ENCODE results near the gene PSD2.

Gene PSD2

DNA sequence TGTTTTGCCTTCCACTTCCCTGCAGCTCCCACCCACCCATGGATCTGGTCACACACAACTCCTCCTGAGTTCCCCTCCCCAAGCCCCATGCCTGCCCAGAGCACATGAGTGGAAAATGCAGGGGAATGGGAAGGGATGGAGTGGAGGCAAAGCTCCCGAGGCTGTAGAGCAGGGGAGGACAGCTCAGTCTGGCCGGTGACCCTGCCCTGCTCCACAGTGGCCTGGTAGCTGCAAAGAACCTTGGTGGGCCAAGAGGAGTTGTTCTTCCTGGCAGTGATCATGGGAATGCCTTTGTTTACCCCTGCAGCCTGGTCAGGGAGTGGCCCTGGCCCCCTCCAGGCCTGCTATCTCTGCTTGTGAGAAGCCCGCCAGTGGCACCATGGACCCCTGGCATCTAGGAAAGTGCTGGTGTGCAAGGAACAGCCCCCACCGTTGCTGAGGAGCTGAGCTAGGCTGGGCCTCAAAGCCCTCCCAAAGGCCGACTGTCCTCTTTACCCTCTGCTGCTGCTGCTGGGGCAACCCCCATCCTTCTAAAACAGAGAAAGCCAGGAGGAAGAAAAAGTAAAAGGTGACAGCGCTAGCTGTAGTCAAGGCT is 60.4 kb downstream of the PSD2 start:
- DNase-seq (ENCODE audit: low spot score): no peak

- no peak for DNase-seq (ENCODE audit: low spot score)
Measured at GRCh38 chr5:139856714-139857113, 61.1 kb downstream of the PSD2 start.

DNA sequence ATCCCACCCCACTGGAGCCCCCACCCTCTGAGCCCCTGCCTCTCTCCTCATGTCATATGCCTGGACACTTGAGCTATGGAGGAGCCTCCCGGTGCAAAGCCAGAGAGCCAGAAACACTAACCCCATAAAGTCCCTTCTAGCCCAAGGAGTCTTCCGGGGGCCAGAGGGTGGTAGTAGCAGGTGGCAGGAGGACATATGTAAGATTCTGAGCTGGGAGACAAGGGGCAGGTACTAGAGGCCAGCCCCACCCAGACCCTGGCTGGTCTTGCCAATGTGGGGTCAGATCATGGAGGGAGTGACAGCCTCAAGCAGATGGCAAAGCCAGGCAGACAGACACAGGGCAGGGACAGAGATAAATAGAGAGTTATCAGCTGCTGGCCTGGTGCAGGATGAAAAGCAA is 63.4 kb downstream of the PSD2 start:
- no peak for DNase-seq (ENCODE audit: low spot score)

GRCh38 chr5:139861021-139861888 is 65.6 kb downstream of the PSD2 start:
- DNase-seq (ENCODE audit: low spot score): no peak

GRCh38 chr5:139861889-139862207 is 66.2 kb downstream of the PSD2 start:
- DNase-seq (ENCODE audit: low spot score): no peak

GRCh38 chr5:139862313-139862712 is 66.7 kb downstream of the PSD2 start:
- DNase-seq (ENCODE audit: low spot score): no peak

- DNase-seq (ENCODE audit: low spot score): peak; percentile 61
Measured at GRCh38 chr5:139862803-139863202, 67.2 kb downstream of the PSD2 start.

- DNase-seq (ENCODE audit: low spot score): no peak
Measured at GRCh38 chr5:139863361-139863760, 67.8 kb downstream of the PSD2 start.

DNA sequence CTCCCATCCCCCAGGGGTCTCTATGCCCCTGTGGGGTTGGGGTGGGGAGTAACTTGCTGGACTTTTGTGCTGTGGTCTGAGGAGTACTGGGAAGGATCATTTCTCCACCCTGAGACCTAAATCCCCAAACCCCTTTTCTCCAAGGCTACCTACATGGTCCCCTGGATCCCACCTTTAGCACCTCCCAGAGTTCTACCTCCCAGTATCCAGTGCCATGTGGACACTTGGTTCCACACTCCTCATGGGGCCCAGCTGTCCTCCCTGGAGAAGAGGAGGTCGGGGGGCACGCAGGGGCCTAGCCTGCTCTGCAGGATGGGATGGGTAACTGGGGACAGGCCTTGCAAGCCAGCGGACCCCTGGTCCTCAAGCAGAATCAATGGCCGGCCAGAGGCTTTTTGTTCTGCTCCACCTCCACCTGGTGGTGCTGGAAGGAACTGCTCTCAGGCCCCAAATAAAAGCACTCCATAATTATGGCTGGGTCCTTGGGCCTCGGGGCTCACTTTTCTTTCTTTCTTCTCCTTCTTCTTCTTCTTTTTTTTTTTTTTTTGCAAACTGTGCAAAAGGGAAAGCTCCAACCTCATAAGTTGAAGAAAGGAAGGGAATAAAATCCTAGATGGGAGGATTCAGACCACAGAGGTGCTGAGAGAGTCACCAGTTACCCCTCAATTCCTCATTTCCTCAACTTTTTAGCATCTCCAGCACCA is 68.4 kb downstream of the PSD2 start:
- peak; percentile 90 for DNase-seq (ENCODE audit: low spot score)

DNA sequence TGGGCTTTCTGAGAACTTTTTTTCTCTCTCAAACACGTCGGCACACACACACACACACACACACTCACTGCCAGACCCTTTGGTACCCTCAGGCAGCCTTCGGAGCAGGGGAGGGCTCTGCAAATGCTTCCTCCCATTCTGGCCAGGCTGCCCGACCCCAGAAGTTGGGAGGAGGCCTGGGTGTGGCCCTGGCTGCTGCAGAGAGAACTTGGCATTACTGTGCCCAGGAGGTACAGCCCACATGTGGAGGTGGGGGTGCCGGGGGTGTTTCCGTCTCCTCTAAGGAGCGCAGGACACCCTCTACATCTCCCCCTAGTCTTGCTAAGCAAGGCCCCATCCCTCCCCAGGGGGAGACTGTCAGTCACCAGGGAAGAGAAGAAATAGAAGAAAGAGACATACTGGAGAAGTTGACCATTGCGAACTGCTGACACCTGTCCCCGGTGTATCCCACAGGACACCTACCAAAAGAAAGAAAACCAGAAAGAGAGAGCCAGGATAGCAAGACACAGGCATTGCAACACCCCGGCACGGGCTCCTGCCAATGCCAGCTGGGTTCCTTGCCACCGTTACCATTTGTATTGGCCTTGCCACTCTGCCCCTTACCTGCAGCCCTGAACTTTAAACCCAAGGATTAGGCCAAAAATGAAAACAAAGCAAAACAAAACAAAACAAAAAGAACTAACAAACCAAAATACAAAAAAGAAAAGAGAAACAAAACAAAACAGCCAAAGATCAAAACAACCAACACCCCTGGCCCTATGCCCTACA is 69.3 kb downstream of the PSD2 start:
- no peak for DNase-seq (ENCODE audit: low spot score)

- no peak for DNase-seq (ENCODE audit: low spot score)
Measured at GRCh38 chr5:139867109-139867508, 71.5 kb downstream of the PSD2 start.

GRCh38 chr5:139867581-139867980 is 72.0 kb downstream of the PSD2 start:
- DNase-seq (ENCODE audit: low spot score): no peak

DNA sequence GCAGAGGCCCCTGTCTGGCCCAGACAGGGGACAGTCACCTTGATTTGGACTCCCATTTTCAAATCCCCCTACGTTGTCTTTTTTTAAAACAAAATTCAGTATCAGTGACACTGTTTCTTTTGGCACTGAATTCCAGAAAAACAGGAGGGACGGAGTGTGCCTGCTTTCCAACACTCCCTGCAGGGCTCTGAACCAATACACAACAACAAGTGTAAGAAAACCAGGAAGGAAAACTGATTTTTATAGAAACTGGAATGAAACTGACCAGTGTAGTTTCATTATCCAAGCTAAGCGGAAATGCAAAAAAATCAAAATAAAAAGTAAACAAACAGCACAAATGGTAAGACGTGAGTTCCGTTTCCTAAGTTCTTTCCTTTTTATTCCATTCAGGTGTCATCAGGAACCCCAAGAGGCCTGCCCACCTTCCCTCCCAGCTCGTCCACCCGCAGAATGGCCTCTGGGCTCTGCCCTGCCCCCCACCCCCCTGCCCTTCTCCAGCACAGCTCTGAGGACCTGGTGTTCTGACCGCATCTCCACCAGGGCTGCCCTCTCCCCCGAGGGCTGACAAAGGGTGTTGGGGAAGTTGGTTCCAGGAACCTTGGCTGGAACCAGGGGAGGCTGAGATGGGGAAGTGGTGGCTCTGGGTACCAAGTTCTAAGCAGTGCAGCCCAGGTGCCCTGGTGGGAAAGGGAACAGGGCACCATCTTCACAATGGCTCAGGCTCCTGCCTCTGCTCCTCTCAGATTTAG is 73.6 kb downstream of the PSD2 start:
- no peak for DNase-seq (ENCODE audit: low spot score)

DNA sequence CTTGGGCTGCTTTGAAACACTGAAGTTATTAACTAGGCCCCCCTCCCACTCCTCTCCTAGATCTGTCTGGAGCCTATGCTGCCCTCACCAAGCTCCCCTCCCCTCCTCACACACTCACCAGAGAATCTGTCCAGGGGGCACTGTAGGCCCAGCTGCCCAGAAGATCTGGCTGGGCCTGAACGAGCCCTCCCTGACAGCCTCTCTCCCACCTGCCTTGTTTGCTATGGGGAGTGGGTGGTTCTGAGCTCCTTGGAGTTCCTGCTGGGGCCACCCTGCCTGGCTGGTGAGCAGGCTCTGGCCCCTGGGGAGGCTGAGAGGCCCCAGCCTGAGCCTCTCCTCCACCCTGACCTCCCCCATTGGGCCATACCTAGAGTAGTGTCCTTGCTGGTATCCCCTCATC is 75.1 kb downstream of the PSD2 start:
- DNase-seq (ENCODE audit: low spot score): no peak

- no peak for DNase-seq (ENCODE audit: low spot score)
Measured at GRCh38 chr5:139871614-139872013, 76.0 kb downstream of the PSD2 start.

DNA sequence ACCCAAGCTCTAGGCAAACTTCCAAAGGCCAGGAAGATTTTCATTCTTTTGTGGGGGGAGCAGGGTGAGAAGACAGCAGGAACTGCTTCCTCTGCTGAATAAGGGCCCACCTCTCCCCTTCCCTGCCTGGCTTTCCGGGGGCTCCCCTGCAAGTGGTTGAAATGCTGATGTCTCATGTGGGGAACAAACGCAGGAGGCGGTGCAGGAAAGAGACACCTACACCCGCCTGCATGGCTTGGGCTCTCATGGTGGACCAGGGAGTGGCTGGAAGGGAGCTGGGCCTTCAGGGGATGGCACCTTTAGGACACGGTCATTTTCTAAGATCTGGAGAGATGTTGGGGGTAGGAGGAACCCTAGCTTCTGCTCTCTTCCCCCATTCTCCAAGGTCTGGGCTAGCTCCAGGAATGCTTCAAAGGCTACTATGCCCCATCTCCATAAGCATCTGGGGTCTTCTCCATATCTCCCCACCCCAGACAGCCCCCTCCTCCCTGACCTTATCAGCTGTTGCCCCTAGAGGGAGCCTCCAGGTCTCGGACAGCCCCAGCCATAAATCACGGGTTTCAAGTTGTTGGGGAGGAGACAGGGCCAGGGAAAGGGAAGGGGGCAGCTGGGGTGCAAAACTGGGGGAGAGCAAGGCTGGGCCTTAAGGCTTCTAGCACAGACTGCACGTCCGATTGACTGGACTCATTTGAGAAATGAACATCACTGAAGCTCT is 76.6 kb downstream of the PSD2 start:
- DNase-seq (ENCODE audit: low spot score): peak; percentile 55

DNA sequence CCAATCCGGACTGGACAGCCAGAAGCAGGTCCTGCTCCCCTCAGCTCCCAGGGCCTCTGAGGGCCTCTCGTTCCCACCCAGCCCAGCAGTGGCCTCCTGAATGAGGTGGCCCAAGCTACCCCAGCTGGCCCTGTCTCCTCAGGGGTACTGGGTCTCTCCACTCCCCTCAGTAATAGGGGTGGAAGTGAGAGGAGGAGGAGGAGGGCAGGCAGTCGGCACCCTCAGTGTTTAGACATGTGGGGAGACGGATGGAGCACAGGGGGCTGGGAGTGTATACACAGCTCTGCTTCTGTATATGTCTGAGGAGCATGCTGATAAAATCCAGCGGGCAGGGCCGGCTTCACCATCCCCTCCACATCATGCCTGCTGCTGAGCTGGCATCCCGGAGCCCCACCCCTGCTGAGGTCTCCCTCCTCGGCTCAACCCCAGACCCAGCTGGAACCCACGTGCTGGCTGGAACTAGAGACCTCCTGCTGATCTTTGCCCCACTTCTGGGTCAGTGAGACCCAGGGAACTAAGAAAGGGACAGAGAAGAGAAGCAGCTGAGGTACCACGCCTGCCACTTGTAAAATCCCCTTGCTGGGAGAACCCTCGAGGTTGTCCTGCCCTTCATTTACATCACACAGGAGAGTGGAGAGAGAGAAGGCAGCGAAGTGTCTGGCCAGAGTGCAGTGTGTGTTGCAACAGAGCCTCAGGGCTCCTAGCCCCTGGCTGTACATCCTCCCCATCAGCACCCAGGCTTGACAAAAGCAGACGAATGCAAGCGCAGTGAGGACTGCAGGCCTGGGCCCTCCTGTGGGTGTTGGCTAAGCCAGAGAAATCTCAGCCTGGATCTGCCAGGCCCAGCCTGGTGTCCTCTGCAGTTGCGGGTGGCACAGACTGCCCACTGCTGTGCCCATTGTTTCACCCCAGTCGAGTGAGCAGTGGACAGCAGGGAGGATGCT is 77.5 kb downstream of the PSD2 start:
- DNase-seq (ENCODE audit: low spot score): no peak

- DNase-seq (ENCODE audit: low spot score): no peak
Measured at GRCh38 chr5:139875957-139876356, 80.3 kb downstream of the PSD2 start.

GRCh38 chr5:139877129-139877597 is 81.6 kb downstream of the PSD2 start:
- DNase-seq (ENCODE audit: low spot score): no peak

- DNase-seq (ENCODE audit: low spot score): no peak
Measured at GRCh38 chr5:139878093-139878492, 82.5 kb downstream of the PSD2 start.

Data from iPS-NIHi11 (cell line).